ENCODE results near the gene ZNF605.

GRCh38 chr12:132925597-132926414, 30.3 kb downstream of the ZNF605 start:
- TF ChIP-seq RARB (CRISPR knock-in tag; IDR thresholded peaks at IDR 0.05) (no peak), PATZ1 (CRISPR knock-in tag; IDR thresholded peaks at IDR 0.05; ENCODE audit: borderline replicate concordance) (no peak), CSDC2 (CRISPR knock-in tag; IDR thresholded peaks at IDR 0.05) (no peak), TSHZ2 (CRISPR knock-in tag; IDR thresholded peaks at IDR 0.05) (no peak)
